ENCODE data around the gene HPX. TPM values are rescaled to one million over a fixed set of nuclear protein-coding genes. Genes with fewer than 3 reads are reported as not detected.
A peak's percentile ranks its signal among the peaks of the same experiment; 100 is the strongest.

The HPX gene
- not detected in 2 replicates for total RNA-seq (2014; rRNA removed; shearing (Covaris generic))

GRCh38 chr11:6440906-6441358 is at the start of gene HPX:
HPX (minus strand) TSS chr11:6440987; CDS start chr11:6440963, 24 bp downstream.
- no peak for DNase-seq (ENCODE audit: low read depth)

GRCh38 chr11:6489306-6489705 is 48.5 kb upstream of the HPX start:
- no peak for DNase-seq (ENCODE audit: low read depth)

GRCh38 chr11:6488821-6489220 is 48.0 kb upstream of the HPX start:
- no peak for DNase-seq (ENCODE audit: low read depth)

GRCh38 chr11:6488342-6488741 is 47.6 kb upstream of the HPX start:
- no peak for DNase-seq (ENCODE audit: low read depth)

GRCh38 chr11:6486938-6487337 is 46.2 kb upstream of the HPX start:
- no peak for DNase-seq (ENCODE audit: low read depth)

GRCh38 chr11:6486256-6486655 is 45.5 kb upstream of the HPX start:
- DNase-seq (ENCODE audit: low read depth), result no peak

GRCh38 chr11:6485661-6486060 is 44.9 kb upstream of the HPX start:
- DNase-seq (ENCODE audit: low read depth), result no peak

GRCh38 chr11:6483015-6483414 is 42.2 kb upstream of the HPX start:
- no peak for DNase-seq (ENCODE audit: low read depth)

- DNase-seq (ENCODE audit: low read depth), result no peak
These were observed 41.7 kb upstream of the HPX start for GRCh38 chr11:6482441-6482840.

- no peak for DNase-seq (ENCODE audit: low read depth)
These were observed 41.1 kb upstream of the HPX start for GRCh38 chr11:6481924-6482275.

GRCh38 chr11:6481012-6481923 is 40.5 kb upstream of the HPX start, which contains the start of the genes ARFIP2 and TIMM10B:
ARFIP2 (minus strand) TSS chr11:6481331; CDS start chr11:6480421, 910 bp downstream.
TIMM10B (plus strand) TSS chr11:6481501; CDS start chr11:6481517, 16 bp downstream.
- DNase-seq (ENCODE audit: low read depth), result peak; percentile 98

- no peak for DNase-seq (ENCODE audit: low read depth)
These were observed 39.6 kb upstream of the HPX start for GRCh38 chr11:6480299-6480914.

GRCh38 chr11:6476571-6476970 is 35.8 kb upstream of the HPX start:
- DNase-seq (ENCODE audit: low read depth), result peak; percentile 13

- peak; percentile 37 for DNase-seq (ENCODE audit: low read depth)
These were observed 35.1 kb upstream of the HPX start for GRCh38 chr11:6475936-6476335.

- peak; percentile 11 for DNase-seq (ENCODE audit: low read depth)
These were observed 34.2 kb upstream of the HPX start for GRCh38 chr11:6474806-6475500.

GRCh38 chr11:6474413-6474792 is 33.6 kb upstream of the HPX start:
- DNase-seq (ENCODE audit: low read depth), result no peak

- peak; percentile 83 for DNase-seq (ENCODE audit: low read depth)
These were observed 32.9 kb upstream of the HPX start, which contains the start of gene TRIM3 for GRCh38 chr11:6473451-6474412. TRIM3 (minus strand) TSS chr11:6473941; CDS start chr11:6465695, 8,246 bp downstream.

- DNase-seq (ENCODE audit: low read depth), result no peak
These were observed 32.1 kb upstream of the HPX start for GRCh38 chr11:6472934-6473333.

- DNase-seq (ENCODE audit: low read depth), result no peak
These were observed 28.8 kb upstream of the HPX start for GRCh38 chr11:6469599-6469998.

GRCh38 chr11:6468712-6469495 is 28.1 kb upstream of the HPX start:
- peak; percentile 18 for DNase-seq (ENCODE audit: low read depth)

All from M059J (cell line).